ENCODE data around the gene PPFIBP2.

- TF ChIP-seq, protein P1, sequence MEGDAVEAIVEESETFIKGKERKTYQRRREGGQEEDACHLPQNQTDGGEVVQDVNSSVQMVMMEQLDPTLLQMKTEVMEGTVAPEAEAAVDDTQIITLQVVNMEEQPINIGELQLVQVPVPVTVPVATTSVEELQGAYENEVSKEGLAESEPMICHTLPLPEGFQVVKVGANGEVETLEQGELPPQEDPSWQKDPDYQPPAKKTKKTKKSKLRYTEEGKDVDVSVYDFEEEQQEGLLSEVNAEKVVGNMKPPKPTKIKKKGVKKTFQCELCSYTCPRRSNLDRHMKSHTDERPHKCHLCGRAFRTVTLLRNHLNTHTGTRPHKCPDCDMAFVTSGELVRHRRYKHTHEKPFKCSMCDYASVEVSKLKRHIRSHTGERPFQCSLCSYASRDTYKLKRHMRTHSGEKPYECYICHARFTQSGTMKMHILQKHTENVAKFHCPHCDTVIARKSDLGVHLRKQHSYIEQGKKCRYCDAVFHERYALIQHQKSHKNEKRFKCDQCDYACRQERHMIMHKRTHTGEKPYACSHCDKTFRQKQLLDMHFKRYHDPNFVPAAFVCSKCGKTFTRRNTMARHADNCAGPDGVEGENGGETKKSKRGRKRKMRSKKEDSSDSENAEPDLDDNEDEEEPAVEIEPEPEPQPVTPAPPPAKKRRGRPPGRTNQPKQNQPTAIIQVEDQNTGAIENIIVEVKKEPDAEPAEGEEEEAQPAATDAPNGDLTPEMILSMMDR (conservative IDR thresholded peaks at IDR 0.05; ENCODE audit: low read depth, low read length), result no peak
- TF ChIP-seq EZH2 (IDR thresholded peaks at IDR 0.05; ENCODE audit: borderline replicate concordance, low read depth, low read length, poor library complexity, severe bottlenecking), result no peak
Observed at GRCh38 chr11:7501251-7501650, 12.5 kb upstream of the PPFIBP2 start.
